ENCODE measurements around the gene NRP1. TPM values are rescaled to one million over a fixed set of nuclear protein-coding genes. Genes with fewer than 3 reads are reported as not detected.
A peak's percentile ranks its signal among the peaks of the same experiment; 100 is the strongest.

NRP1 gene
- polyA plus RNA-seq, 1 experiment = 218 TPM

DNA sequence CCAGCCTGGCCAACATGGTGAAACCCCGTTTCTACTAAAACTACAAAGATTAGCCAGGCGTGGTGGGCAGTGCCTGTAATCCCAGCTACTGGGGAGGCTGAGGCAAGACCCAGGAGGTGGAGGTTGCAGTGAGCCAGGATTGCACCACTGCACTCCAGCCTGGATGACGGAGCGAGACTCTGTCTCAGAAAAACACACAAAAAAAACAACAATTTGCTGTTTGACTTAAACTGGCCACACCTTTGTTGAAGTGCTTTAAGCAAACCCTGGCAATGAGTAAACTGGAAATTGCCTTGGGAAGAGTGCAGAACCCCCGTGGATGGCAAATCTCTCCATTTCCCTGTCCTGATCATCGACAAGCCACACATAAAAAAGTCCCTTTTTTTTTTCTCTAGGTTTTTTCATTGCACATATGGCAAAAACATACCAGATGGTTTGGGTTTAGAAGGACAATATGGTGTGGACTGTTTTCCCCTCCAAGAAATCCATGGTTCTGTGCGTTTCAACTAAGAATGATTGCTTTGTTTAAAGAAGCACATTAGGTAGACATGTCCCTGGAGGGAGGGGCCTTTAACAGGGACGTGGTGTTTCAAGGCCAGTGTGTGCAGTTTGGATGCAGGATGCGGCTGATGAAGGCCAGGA is 76.9 kb downstream of the NRP1 start:
- ChIA-PET POLR2A (no interaction called here), CTCF (interaction anchor here (0.8 kb wide), 1 partner anchor 64 kb away, joined by 3 read pairs; no protein-coding TSS in a partner anchor)
- DNase-seq (ENCODE audit: low read depth, low spot score) = no peak
- Histone ChIP-seq H3K27me3 (ENCODE audit: control insufficient read depth, insufficient read depth, low read length) (no peaks in the 10 kb centered on the region), H3K9me3 (ENCODE audit: control insufficient read depth, insufficient read depth, low read length) (no peaks in the 10 kb centered on the region), H3K27ac (ENCODE audit: low read depth, low read length) (no peak overlapping the region), H3K4me3 (ENCODE audit: low read depth, low read length) (no peak overlapping the region)
- TF ChIP-seq CTCF (IDR thresholded peaks at IDR 0.05; ENCODE audit: low read depth, low read length) = no peak

DNA sequence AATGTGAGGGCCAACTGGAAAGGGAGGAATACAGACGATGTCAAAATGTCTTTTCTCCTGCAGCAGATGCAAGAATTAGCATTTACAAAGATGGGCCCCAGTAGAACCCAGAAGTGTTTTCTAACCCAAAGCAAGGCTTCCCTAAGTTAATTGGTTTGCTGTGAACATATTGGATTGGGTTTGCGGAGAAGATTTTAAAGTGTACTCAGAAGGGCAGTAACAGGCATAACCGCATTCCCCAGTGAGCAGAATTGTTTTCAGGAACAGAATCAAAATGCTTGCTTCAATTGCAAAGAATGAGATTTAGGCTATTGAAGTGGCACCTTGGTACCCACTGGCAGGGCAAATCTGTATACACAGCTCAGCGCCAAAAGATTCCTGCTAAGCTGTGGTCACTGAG is 78.0 kb downstream of the NRP1 start:
- no peak for DNase-seq (ENCODE audit: low read depth, low spot score)
- CTCF ChIA-PET = no interaction called here
- no peak overlapping the region for H3K4me3 ChIP-seq (ENCODE audit: low read depth, low read length)
- POLR2A ChIA-PET = no interaction called here
- no peaks in the 10 kb centered on the region for H3K9me3 ChIP-seq (ENCODE audit: control insufficient read depth, insufficient read depth, low read length)
- no peak overlapping the region for H3K27ac ChIP-seq (ENCODE audit: low read depth, low read length)
- H3K27me3 ChIP-seq (ENCODE audit: control insufficient read depth, insufficient read depth, low read length) = no peaks in the 10 kb centered on the region
- TF ChIP-seq CTCF (IDR thresholded peaks at IDR 0.05; ENCODE audit: low read depth, low read length) = no peak

- Histone ChIP-seq H3K27me3 (ENCODE audit: control insufficient read depth, insufficient read depth, low read length) (no peaks in the 10 kb centered on the region), H3K27ac (ENCODE audit: low read depth, low read length) (no peak overlapping the region), H3K9me3 (ENCODE audit: control insufficient read depth, insufficient read depth, low read length) (no peaks in the 10 kb centered on the region), H3K4me3 (ENCODE audit: low read depth, low read length) (no peak overlapping the region)
- TF ChIP-seq CTCF (IDR thresholded peaks at IDR 0.05; ENCODE audit: low read depth, low read length) = no peak
- ChIA-PET CTCF (no interaction called here), POLR2A (no interaction called here)
- no peak for DNase-seq (ENCODE audit: low read depth, low spot score)
Observed at GRCh38 chr10:33254556-33255160, 79.8 kb downstream of the NRP1 start.

- TF ChIP-seq CTCF (IDR thresholded peaks at IDR 0.05; ENCODE audit: low read depth, low read length) = no peak
- POLR2A ChIA-PET = no interaction called here
- CTCF ChIA-PET = interaction anchor here (1.5 kb wide), 1 partner anchor 20 kb away, joined by 4 read pairs; no protein-coding TSS in a partner anchor
- Histone ChIP-seq H3K27ac (ENCODE audit: low read depth, low read length) (peak overlapping the region; percentile 63), H3K4me3 (ENCODE audit: low read depth, low read length) (no peak overlapping the region), H3K27me3 (ENCODE audit: control insufficient read depth, insufficient read depth, low read length) (no peaks in the 10 kb centered on the region), H3K9me3 (ENCODE audit: control insufficient read depth, insufficient read depth, low read length) (no peaks in the 10 kb centered on the region)
- DNase-seq (ENCODE audit: low read depth, low spot score) = no peak
Observed at GRCh38 chr10:33253411-33253810, 81.1 kb downstream of the NRP1 start.

DNA sequence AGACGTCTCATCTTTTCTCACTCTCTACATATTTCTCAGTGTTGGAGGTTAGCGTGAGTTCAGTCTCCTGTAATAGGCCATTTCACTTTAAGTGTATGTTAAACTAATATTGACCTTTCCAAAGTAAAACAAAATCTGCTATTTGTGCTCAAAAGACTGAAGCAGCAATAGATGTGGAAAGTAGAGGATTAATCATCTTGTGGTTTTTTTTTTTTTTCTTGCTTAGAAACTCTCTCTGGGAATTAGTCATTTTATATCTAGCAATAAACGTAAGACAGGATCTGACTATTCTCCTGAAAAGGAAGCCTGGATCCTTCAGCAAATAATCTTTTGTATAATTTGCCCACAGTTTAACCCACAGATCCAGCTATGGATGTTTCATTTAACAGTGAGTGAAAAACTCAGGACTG is 81.7 kb downstream of the NRP1 start:
- POLR2A ChIA-PET = interaction anchor here (1.6 kb wide), 1 partner anchor 11 kb away, joined by 5 read pairs; no protein-coding TSS in a partner anchor
- TF ChIP-seq CTCF (IDR thresholded peaks at IDR 0.05; ENCODE audit: low read depth, low read length) = no peak
- H3K27me3 ChIP-seq (ENCODE audit: control insufficient read depth, insufficient read depth, low read length) = no peaks in the 10 kb centered on the region
- peak overlapping the region; percentile 63 for H3K27ac ChIP-seq (ENCODE audit: low read depth, low read length)
- peak; percentile 48 for DNase-seq (ENCODE audit: low read depth, low spot score)
- no peaks in the 10 kb centered on the region for H3K9me3 ChIP-seq (ENCODE audit: control insufficient read depth, insufficient read depth, low read length)
- no peak overlapping the region for H3K4me3 ChIP-seq (ENCODE audit: low read depth, low read length)
- CTCF ChIA-PET = interaction anchor here (1.5 kb wide), 1 partner anchor 20 kb away, joined by 4 read pairs; no protein-coding TSS in a partner anchor

Data from AG04450 (cell line).